Measurements from ENCODE around the gene LAMC1.
"Not testable (repeated sequence)": the region's sequence is repeated elsewhere in the genome, so short reads cannot be mapped to it uniquely, and the experiment has no call there.

LAMC1 gene

GRCh38 chr1:183072595-183072994 is 49.4 kb downstream of the LAMC1 start:
- H3K4me3 ChIP-seq (ENCODE audit: low read depth, low read length); H3K9me3 ChIP-seq (ENCODE audit: control insufficient read depth, insufficient read depth, low read depth, low read length); H3K27ac ChIP-seq (ENCODE audit: extremely low read depth, low read depth, low read length); H3K36me3 ChIP-seq (ENCODE audit: control insufficient read depth in 2 of 2, insufficient read depth in 1 of 2, low read length in 2 of 2): not testable (repeated sequence)
- H3K4me1 ChIP-seq (ENCODE audit: control insufficient read depth, insufficient read depth, low read length), result peaks cover 23% of the 10 kb centered on the region
- ChIA-PET CTCF (interaction anchor here (0.6 to 1.6 kb wide), 8 partner anchors 26 to 162 kb away, joined by 3 to 8 read pairs (median 3); no protein-coding TSS in a partner anchor), POLR2A (interaction anchor here (0.9 to 2.2 kb wide), 2 partner anchors 46 to 74 kb away, joined by 3 to 5 read pairs; no protein-coding TSS in a partner anchor)
- TF ChIP-seq ZNF549 (tag by site-specific recombination; IDR thresholded peaks at IDR 0.05) (0 out of 2 replicates have a peak, but pooled peaks have one; percentile 47), MZF1 (tag by site-specific recombination; IDR thresholded peaks at IDR 0.05; ENCODE audit: borderline replicate concordance) (peak; percentile 53; the same call in 1 of the 2 replicates), FEZF1 (tag by site-specific recombination; IDR thresholded peaks at IDR 0.05) (peak; percentile 62), ZNF596 (tag by site-specific recombination; IDR thresholded peaks at IDR 0.05) (0 out of 2 replicates have a peak, but pooled peaks have one; percentile 4), ZIC2 (tag by site-specific recombination; IDR thresholded peaks at IDR 0.05) (0 out of 2 replicates have a peak, but pooled peaks have one; percentile 12)

- Histone ChIP-seq H3K4me1 (ENCODE audit: control insufficient read depth, insufficient read depth, low read length) (peaks cover 23% of the 10 kb centered on the region), H3K27ac (ENCODE audit: extremely low read depth, low read depth, low read length) (no peak overlapping the region), H3K4me3 (ENCODE audit: low read depth, low read length) (no peak overlapping the region), H3K9me3 (ENCODE audit: control insufficient read depth, insufficient read depth, low read depth, low read length) (no peaks in the 10 kb centered on the region), H3K36me3 (ENCODE audit: control insufficient read depth in 2 of 2, insufficient read depth in 1 of 2, low read length in 2 of 2) (no peaks in the 10 kb centered on the region)
- ChIA-PET POLR2A (interaction anchor here (0.6 to 0.7 kb wide), 3 partner anchors 11 to 130 kb away, joined by 3 to 4 read pairs (median 3); no protein-coding TSS in a partner anchor), CTCF (interaction anchor here (0.8 to 1.6 kb wide), 3 partner anchors 114 to 162 kb away, joined by 3 to 8 read pairs (median 3); no protein-coding TSS in a partner anchor)
- TF ChIP-seq ZNF580 (tag by site-specific recombination; IDR thresholded peaks at IDR 0.05) (no peak), SCRT2 (tag by site-specific recombination; IDR thresholded peaks at IDR 0.05) (no peak), ZNF274 (IDR thresholded peaks at IDR 0.05; ENCODE audit: low read length) (no peak), ZNF274 (tag by site-specific recombination; IDR thresholded peaks at IDR 0.05; ENCODE audit: borderline replicate concordance) (no peak), OVOL3 (tag by site-specific recombination; IDR thresholded peaks at IDR 0.05) (no peak), REPIN1 (tag by site-specific recombination; IDR thresholded peaks at IDR 0.05; ENCODE audit: low read depth) (no peak), ZNF473 (tag by site-specific recombination; IDR thresholded peaks at IDR 0.05) (no peak), ZXDB (tag by site-specific recombination; IDR thresholded peaks at IDR 0.05) (no peak)
Observed at GRCh38 chr1:183073320-183073719, 50.1 kb downstream of the LAMC1 start.

- H3K36me3 ChIP-seq (ENCODE audit: control insufficient read depth in 2 of 2, insufficient read depth in 1 of 2, low read length in 2 of 2), result no peaks in the 10 kb centered on the region
- peak; percentile 31; the same call in 1 of the 2 replicates for TF ChIP-seq TCF7L2 (IDR thresholded peaks at IDR 0.05; ENCODE audit: borderline replicate concordance, low read depth, low read length)
- TF ChIP-seq ZNF561 (tag by site-specific recombination; IDR thresholded peaks at IDR 0.05; ENCODE audit: borderline replicate concordance), result peak; percentile 77; the same call in 1 of the 2 replicates
- no peak for TF ChIP-seq ZNF280D (tag by site-specific recombination; IDR thresholded peaks at IDR 0.05)
- TF ChIP-seq ZNF707 (tag by site-specific recombination; IDR thresholded peaks at IDR 0.05), result no peak
- no peak for TF ChIP-seq BCL6B (tag by site-specific recombination; IDR thresholded peaks at IDR 0.05)
- TF ChIP-seq ZNF2 (tag by site-specific recombination; IDR thresholded peaks at IDR 0.05), result no peak
- TF ChIP-seq ZSCAN30 (tag by site-specific recombination; IDR thresholded peaks at IDR 0.05), result 0 out of 2 replicates have a peak, but pooled peaks have one; percentile 70
- TF ChIP-seq ZNF623 (tag by site-specific recombination; IDR thresholded peaks at IDR 0.05), result no peak
- TF ChIP-seq KLF7 (tag by site-specific recombination; IDR thresholded peaks at IDR 0.05; ENCODE audit: borderline replicate concordance), result no peak
- TF ChIP-seq ZNF654 (tag by site-specific recombination; IDR thresholded peaks at IDR 0.05; ENCODE audit: low read depth), result no peak
- no peak for TF ChIP-seq ZBTB11 (tag by site-specific recombination; conservative IDR thresholded peaks at IDR 0.05; ENCODE audit: low read depth)
Observed at GRCh38 chr1:183074215-183074614, 51.0 kb downstream of the LAMC1 start.

More at GRCh38 chr1:183074215-183074614, 51.0 kb downstream of the LAMC1 start:
- no peaks in the 10 kb centered on the region for H3K9me3 ChIP-seq (ENCODE audit: control insufficient read depth, insufficient read depth, low read depth, low read length)
- ChIA-PET CTCF (interaction anchor here (0.6 kb wide), 1 partner anchor 894 kb away, joined by 3 read pairs; no protein-coding TSS in a partner anchor), POLR2A (no interaction called here)
- H3K4me3 ChIP-seq (ENCODE audit: low read depth, low read length), result no peak overlapping the region
- no peak overlapping the region for H3K27ac ChIP-seq (ENCODE audit: extremely low read depth, low read depth, low read length)
- H3K4me1 ChIP-seq (ENCODE audit: control insufficient read depth, insufficient read depth, low read length), result peaks cover 21% of the 10 kb centered on the region

Data from HEK293 (cell line).